Hematopoietic multipotent progenitor cell treated with erythropoietin and hydrocortisone succinate and interleukin-3 and kit ligand, for 8 days (in vitro differentiated cells): ENCODE measurements around the gene NTNG1.

Experiments
- DNase-seq: peaks from one replicate; pipeline ENCODE4 v3.0.0-alpha.2; 2015

Gene NTNG1

DNA sequence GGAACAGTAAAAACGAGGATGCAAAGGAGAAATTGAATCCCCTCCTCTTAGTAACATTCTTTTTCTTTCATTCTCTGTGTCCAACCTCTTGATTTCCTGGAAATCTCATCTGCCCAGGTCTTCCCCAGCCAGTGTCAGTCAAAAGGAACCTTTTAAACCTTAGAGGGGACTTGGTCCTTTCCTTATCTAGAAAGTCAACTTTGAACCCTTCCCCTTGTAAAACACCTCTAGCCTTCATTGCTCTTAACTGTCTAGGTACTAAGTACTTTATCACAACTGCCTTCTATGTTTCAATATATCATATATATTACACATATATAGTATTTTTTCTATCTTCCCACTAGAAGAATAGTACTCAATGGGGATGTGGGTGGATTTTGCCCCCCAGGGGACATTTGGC is 282.1 kb downstream of the NTNG1 start:
- no peak for DNase-seq

DNA sequence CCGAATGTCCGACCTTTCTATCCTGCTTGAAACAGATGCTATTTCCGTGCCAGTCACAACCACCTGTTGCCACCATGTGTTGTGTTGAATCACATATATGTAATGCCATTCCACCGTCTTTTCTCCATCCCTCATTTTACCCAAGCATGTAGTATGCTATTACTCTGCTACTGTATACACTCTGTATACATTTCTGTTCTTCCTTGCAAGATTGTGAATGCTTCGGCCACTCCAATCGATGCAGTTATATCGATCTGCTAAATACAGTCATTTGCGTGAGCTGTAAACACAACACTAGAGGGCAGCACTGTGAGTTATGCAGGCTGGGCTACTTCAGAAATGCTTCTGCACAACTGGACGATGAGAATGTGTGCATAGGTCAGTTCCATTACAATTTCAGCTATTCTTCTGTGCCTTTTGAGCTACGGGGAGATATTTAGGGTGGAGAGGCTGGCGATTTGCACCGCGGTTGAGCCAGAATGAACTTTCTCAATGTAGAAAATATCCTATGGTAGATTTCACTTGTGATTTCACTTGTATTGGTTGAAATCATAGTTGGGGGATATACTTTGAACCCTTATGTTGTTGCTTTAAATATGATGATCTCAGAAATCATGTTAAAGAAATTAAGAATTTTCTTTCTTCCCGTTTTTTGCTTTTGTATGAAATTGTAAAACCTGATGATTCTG is 289.8 kb downstream of the NTNG1 start:
- peak; percentile 53 for DNase-seq

DNA sequence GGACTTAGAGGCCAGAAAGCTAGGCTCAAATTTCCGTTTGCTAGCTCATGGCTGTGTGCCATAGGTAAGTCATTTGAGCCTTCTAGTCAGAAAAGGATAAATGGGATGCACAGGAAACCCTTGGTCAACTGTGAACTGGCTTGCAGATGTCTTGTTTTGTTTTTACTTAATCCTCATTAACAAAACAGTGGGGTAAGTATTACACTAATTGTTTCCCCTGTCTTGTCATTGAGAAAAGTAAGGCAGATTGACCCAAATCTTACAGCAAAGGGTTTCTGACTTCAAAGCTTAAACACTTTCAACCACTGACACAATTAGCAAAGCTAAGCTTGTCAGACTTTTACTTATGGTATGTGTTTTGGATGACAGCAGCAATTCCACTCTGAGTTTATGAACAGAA is 291.3 kb downstream of the NTNG1 start:
- DNase-seq, result no peak

DNA sequence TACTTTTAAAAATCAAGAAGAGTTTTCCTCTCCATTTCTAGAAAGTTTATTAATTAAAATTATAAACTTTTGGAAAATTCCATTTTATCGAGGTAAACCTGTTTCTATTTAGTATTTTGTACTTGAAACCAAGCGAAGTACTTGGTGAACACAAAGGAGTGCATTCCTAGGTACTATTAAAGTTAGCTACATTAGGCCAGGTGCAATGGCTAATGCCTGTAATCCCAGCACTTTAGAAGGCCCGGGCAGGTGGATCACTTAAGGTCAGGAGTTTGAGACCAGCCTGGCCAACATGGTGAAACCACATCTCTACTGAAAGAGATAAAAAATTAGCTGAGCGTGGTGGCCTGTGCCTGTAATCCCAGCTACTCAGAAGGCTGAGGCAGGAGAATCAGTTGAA is 292.2 kb downstream of the NTNG1 start:
- no peak for DNase-seq

DNA sequence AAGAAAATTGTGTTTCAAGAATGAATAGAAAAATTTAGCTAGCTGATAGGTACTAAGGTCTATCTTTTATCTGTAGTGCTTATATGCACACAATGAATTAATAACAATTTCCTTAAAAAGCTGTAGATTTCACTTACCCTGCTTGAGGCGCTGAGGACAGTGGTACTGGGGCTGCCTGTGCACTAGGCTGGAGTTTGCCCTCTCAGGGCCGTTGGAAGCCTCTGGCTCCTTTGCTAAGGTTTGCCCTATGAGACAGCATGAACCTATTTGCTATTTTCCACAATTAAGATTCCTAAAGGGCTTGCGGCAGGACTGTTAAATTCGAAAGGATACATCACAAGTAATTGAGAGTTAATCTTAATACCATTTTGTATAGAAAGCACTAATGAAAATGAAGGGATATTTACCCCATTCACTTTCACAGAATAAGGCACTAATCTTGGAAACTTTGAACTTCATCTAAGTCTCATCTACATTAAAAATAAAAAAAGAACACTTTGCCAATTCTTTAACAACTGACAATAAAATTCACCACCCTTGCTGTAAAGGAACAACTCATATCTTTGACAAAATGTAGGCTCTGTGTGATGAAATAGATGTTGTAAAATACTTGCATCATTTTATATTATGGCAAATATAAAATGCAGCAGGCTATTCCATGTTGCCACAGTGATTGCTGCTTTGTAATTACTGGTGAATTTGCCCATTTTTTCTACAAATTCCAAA is 293.0 kb downstream of the NTNG1 start:
- DNase-seq, result no peak

DNA sequence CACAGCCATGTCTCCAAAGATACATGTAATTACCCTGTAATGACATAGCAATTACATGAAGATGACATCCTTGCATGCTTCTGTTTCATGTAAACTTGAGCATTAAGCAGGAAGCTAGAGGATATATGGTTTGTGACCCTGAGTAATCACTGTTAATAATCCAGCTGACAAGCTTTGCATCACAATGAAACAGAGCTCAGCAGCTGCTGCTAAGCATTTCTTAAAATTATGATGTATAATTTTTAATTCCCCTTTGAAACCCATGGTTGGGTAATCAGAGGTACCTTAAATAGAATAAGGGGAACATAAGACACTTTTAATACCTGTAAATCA is 293.5 kb downstream of the NTNG1 start:
- no peak for DNase-seq

DNA sequence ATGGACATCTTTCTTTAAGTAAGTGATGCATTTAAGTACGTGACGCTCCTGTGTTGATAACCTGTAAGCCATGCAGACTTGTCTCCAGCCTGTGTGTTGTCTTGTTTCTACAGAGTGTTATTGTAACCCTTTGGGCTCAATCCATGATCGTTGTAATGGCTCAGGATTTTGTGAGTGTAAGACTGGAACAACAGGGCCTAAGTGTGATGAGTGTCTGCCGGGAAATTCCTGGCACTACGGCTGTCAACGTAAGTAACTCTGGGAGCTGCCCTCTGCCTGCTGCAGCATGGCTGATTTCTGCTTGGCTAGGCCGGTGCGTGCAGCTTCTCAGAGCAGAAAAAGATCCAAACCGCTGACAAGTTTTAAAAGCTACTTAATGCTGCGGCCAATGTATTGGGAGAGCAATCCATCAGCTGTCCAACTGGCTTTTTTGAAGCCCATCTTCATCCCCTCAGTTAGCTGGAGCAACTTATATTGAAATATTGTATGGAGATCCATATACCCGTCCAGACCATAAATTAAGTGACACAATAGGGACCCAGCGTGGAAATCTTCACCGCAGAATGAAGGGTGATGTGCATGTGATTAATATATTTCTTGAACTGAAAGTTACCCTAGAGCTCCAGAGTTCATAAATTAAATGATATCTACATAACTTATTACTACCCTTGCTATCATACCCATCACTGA is 295.9 kb downstream of the NTNG1 start:
- no peak for DNase-seq

DNA sequence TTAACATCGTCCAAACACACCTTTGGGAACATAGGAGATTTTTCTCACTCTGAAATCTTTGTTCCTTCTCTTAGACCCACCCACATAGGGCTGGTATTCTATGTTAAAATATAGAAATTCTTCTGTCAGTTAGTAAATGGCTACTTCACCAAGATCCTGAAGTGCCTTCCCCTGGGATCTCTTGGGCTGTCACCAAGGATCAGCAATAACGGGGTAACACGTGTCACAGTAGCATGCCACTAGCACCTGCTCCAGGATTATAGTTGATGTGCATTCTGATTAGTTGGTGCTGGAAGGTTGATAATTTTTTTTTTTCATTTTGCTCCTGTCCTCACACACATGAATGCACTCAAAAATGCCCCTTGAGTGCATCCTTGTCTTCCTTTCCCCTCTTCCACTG is 298.7 kb downstream of the NTNG1 start:
- DNase-seq, result no peak

DNA sequence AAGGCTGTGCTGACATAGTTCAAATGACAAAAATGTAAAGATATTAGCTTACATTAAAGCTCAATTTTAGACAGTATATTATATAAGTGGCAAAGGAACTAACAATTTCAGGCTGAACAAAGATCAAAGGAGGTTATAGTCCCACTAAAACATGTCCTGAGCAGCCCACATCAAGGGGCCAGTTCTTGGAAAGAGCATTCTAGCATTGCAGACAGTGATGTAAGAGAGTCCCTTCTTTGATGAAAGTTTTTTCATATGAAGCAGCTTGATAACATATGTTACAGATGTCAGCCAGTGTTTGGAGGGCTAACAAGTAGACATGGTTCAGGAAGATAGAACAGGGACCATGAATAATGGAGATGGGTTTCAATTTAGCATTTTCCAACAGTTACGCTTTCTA is 301.7 kb downstream of the NTNG1 start:
- DNase-seq, result no peak

DNA sequence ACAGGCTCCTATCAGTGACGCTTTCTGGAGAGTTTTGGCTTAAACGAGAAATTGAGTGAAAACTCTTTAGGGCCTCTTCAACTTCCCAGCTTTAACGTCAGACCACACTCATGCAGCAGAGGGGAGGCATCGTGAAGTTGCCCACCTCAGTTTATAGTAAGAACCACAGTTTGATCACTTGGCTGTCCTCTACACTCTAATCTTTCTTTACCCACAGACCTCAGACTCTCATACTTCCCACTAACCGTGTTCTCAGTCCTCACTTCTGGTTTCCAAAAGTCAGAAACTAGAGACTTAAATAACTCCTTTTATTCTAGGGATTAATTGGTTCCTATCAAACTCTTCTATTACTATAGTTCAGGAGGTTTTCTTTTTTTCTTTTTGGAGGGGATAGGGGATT is 302.2 kb downstream of the NTNG1 start:
- no peak for DNase-seq

DNA sequence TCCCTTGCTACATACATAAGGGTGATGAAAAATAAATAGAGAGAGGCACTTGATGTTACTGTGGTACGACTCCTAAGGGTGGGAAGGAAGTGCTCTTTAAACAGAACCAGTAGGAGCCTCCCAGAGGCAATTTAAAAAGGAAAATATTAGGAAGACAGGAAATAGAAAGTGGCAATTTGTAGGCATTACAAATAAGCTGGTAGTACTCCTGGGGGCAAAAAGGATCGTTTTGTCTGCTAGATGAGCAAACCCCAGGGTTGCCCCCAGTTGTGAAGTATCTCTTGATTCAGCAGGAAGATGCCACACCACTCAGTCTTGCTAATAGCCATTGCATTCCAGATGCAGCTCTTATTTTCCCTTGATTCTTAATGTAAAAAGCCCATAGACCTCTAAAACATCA is 303.0 kb downstream of the NTNG1 start:
- DNase-seq, result no peak

DNA sequence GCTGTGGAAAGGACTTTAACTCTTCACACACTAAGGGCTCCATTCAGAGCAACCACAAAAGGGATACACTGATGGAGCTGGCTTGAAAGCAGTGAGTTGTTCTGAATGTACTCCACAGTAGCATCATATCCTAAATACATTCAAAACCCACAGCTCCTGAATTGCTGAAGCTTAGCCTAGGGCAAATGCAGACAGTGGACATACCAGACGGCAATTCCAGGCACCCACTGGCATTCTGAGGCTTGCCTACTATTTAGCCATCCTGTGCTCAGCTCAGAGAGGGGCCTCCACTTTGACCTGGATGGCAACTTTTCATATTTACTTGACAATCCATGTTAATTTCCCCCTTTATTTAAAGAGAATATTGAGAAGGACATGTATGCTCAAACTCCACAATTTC is 303.5 kb downstream of the NTNG1 start:
- DNase-seq, result no peak

DNA sequence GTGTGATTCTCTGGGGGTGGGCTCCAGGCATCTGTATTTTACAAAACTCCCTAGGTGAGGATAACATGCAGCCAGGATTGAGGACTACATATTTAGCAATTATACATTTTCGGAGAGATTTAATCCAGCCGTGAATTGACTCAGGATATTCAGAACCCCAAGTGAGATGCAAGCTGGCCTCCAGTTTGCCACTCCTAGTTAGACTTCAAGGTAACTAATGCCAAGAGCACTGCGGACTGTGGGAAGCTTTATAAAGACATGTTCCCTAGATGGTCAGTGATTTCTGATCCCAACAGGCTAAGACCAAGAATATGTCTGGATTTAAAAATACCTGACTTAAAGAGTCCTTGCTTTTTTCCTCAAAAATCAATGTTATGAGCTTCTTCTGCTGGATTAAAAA is 308.5 kb downstream of the NTNG1 start:
- DNase-seq, result no peak

DNA sequence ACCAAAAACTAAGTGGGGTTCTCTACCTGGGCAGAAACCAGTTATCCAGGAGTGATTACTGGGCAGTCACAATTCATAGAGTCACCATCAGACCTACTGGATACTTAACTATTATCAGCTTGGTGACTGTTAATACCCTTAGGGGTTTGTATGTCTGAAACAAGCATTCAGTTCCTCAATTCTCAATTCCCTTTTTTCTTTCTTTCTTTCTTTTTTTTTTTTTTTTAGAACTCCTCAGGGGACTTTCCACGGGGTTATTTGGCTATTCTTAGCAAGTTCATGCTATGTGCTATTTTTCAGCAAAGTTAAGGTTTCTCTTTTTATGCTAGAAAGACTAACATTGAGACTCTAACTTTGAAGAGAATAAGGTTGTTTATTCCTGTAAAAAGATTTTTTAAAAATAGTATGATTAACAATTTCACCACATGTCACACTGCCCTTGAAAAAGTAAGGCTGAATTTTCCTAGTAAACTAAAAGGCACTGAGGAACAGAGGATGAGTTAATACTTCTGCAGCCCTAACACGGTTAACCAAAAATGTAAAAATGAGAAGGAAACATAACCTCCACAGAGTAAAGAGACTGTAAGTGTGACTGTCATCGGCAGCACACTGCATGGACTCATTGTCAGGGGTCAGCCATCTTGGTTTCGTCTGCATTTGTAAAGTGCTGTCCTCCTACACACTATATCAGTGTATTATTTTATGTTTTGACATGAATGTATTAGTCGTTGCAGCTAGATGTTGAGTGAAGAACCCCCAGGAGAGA is 310.2 kb downstream of the NTNG1 start:
- no peak for DNase-seq

DNA sequence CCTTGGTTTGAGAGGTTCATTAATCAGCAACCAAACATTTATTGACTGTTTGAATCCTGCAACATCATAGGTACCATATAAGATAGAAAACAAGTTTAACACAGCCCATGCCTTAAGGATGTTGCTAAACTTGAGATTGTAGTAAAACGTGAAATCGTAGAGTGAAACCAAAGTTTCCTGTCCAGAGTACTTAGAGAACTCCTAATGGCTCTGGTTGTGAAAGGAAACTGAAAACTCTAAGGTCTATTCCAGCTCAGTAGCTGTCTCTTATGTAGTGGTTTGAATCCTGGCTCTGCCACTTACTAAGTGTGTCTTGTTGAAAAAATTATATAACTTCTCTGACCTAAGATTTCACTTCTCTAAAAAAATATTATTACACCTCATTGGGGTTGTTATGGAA is 310.9 kb downstream of the NTNG1 start:
- DNase-seq, result no peak

DNA sequence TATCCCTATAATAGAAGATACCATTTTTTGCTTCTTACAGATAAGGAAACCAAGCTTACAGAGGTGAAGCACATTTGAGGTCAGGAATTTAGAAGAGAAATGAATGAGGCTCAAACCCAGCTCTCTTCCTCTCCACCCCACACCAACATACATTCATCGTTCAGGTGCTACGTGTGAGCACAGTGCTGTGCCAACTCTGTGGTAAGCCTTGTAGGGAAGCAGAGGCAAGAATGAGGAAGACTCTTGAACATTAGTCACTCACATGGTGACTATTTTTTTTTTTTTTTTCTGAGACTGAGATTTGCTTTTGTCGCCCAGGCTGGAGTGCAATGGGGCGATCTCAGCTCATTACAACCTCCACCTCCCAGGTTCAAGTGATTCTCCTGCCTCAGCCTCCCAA is 314.0 kb downstream of the NTNG1 start:
- no peak for DNase-seq

DNA sequence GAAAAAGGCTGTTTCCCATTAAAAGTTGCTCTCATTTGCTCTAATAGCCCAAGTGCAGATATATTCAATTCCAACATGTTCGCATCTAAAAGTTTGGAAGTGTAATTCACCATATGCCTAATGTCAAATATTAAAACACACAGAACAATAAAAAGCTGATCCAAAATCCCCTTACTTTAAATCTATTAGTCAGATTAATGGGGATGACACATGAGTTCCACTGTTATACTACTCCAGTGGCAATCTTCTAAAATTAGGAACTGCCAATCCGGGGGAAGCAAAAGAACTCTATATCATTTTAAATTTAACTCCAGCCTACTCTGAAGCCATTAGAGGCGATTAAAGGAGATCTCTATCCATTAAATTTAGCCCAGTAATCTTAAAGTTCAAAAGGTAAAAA is 317.1 kb downstream of the NTNG1 start:
- no peak for DNase-seq

DNA sequence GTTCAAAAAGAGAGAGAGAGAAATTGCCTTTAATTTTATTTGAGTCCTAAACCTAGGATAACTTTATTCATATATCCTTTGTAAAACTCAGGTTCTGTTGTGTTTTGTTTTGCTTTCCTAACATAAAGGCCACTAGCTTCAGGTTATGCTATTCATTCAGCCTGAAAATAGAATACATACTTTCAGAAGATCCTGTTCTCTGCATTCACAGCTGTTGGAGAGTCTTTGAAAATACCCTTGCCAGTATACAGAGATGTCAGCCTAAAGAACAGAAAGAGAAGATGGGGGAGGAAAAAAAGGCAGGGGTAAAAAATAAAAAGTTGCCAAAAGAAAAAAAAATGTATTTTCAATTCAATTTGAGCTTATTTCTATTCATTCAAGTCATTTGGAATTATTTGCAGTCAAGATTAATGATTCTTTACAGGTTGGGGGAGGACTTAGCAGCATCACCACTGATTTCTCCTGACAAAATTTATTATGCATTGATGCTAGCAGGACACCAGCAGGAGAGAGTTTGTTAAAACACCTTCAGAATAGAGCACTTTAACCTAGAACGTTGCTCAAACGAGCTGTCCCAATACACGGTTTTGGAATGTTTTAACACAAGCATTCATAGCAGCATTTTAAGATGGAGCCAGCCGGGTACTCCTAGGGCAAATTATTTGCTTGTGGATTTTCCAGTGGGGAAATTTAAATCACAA is 318.5 kb downstream of the NTNG1 start:
- no peak for DNase-seq

DNA sequence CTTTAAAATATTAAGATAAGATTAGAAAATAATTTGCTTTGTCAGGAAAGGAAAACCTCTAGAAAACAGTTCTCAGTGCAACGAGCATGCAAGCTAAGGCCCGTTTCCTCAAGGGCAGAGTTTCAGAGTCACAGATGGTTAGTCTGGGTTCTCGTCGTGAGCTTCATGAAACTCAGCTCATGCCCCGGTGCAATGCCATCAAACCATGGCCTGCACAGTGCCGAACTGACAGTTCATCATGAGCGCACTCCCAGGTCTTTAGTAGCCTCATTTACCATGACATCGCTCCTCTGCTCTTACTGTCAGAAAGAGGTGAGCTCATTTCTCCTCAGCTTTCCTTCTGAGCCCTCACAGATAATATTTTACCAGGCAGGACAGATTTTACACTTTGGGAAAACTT is 319.2 kb downstream of the NTNG1 start:
- DNase-seq, result no peak

DNA sequence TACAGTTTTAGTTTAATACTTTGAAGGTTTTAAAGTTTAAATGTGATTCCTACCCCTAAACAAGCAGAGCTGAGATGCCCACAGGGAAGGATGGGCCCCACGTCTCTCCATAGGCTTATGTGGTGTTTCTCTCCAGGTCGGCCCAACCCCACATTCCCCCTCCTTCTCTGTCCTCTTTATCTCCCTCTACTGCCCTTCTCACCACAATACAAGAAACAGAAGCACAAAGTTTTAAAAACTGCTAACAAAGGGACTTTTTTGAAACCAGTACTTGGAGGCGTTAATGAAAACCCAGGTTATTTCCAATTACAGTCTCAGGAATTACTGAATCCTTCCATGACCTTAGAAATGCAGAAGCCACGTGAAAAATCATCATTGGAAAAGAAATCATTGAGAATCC is 324.0 kb downstream of the NTNG1 start:
- DNase-seq, result no peak

DNA sequence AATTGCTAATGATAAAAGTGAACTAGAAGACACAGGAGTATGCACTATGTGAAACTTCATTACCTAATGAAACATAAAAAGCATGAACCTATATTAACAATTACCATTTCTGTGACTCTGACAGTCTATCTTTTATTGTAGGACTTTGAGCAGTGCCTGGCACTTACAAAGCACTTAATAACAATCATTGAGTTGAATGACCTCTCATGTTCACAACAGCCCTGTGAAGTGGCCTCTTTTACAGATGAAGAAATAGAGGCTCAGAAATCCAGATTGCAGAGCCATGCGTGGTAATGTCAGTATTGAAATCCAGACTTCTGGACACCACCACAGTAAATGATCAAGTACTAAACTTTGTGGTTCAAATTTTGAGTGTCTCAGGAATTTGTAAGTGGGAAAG is 326.4 kb downstream of the NTNG1 start:
- no peak for DNase-seq

DNA sequence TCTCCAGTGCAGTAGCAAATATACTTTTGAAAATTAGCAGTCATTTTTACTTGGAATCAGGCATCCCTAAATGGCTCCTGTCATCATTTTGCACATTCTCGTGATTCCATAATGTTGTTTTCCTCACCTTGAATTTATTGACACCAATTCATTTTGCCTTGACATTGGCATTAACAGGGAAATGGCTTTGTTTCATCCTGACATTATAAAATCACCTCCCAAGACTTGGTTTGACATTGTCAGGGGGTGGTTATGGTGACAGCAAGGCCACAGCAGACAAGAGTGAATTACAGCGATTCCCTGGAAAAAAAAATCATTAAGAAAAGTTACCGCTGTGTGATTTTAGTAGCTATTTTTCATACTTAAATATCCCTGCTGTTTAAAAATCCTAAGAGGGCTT is 327.0 kb downstream of the NTNG1 start:
- DNase-seq, result no peak

DNA sequence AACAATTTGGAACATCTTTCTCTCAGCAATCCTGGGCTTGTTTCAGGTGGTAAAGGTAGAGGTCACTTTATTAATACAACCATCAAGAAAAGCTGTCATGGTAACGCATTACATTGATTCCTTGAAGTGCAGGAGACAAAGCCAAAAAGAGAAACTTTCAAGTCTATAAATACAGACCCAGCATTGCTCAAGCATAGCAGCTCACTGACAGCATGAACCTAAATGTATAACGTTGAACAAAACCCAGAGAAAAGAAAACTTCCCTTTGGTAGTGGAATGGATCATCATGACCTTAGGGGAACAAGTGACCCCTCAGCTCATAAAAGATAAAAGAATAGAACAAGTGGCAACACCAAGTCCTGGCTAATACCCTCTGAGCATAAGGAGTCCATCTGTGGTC is 332.2 kb downstream of the NTNG1 start:
- no peak for DNase-seq
